ENCODE results near the gene PLA2G4F.
A peak's percentile ranks its signal among the peaks of the same experiment; 100 is the strongest.

The PLA2G4F gene

DNA sequence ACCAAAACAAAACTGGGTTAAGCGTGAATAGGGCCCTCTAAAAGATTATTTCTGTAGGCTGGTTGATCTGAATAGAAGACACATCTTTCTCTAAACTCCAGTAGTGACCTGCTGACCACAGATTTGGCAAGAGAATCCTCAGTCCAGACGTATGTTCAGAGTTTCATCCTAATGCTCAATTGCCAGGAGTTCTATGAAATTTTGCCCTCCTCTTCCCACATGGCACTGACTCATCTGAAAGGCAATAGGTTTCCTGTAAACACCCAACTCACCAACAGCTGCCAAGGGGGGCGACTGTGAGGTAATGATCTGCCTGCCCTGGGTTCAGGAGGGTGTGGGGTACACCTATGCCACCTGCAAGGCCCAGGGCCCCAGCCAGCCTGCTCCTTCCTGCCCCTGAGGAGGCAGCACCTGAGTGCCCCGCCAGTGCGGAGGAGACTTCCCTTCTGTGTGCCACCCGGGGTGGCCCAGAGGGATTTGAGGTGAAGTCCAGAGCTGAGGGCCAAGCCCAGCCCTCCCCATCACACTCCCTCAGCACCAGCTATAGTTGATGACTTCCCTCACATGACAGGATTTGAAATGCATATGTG is 53.7 kb downstream of the PLA2G4F start:
- Histone ChIP-seq H3K9ac (ENCODE audit: low read length) (no peak overlapping the region), H3K27ac (ENCODE audit: low read depth, low read length) (no peak overlapping the region), H2AK5ac (ENCODE audit: low read length) (no peak overlapping the region), H3K4ac (ENCODE audit: low read depth, low read length) (no peak overlapping the region), H3K4me2 (ENCODE audit: low read length) (no peak overlapping the region), H3K79me1 (ENCODE audit: low read length) (no peaks in the 10 kb centered on the region), H3K23ac (ENCODE audit: low read length) (no peak overlapping the region), H3K36me3 (ENCODE audit: control insufficient read depth in 1 of 2, insufficient read depth in 2 of 2, low read length in 2 of 2) (no peaks in the 10 kb centered on the region), H2AFZ (ENCODE audit: insufficient read depth, low read length, poor library complexity) (no peak overlapping the region), H3K4me1 (ENCODE audit: control insufficient read depth in 1 of 2, insufficient read depth in 2 of 2, low read length in 2 of 2) (peaks cover 5 to 7% of the 10 kb centered on the region in 2 experiments), H3K9me3 (ENCODE audit: insufficient read depth, low read depth, low read length) (no peaks in the 10 kb centered on the region), H3K4me3 (ENCODE audit: low read depth, low read length) (no peak overlapping the region), H4K8ac (ENCODE audit: low read depth, low read length) (no peak overlapping the region), H4K12ac (ENCODE audit: low read depth, low read length) (no peak overlapping the region), H2BK5ac (ENCODE audit: low read depth, low read length, poor library complexity) (no peak overlapping the region), H3K14ac (ENCODE audit: low read length) (no peak overlapping the region), H2BK120ac (ENCODE audit: insufficient read depth, low read length, poor library complexity) (no peak overlapping the region), H3K79me2 (ENCODE audit: control insufficient read depth, insufficient read depth, low read length, poor library complexity) (no peaks in the 10 kb centered on the region), H3K18ac (ENCODE audit: low read length) (no peak overlapping the region), H2BK12ac (ENCODE audit: low read length) (no peak overlapping the region), H4K91ac (ENCODE audit: low read depth, low read length) (no peak overlapping the region), H3K27me3 (ENCODE audit: insufficient read depth, low read length) (no peaks in the 10 kb centered on the region)
- DNase-seq: no peak
- no CpG with 5 or more reads among the region's 6 CpGs for WGBS (ENCODE audit: extremely low coverage, insufficient coverage, insufficient read length)

DNA sequence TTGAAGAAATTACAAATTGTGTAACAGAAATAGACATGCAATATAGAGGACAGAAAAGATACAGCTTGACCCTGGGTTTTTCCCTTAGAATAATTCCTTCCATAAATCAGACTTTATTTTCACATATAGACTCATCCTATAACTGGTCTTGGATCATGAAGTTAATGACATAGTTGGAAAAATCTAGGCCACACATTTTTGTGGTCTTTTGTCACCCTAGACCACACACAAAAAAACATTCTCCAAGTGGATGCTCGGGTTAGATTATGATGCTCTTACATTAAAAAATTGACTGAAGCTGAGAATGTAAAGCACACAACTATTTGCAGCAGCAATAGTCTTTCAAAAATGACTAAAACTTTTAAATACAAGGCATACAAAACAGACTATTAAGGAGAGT is 54.6 kb downstream of the PLA2G4F start:
- no peak overlapping the region for H2AFZ ChIP-seq (ENCODE audit: insufficient read depth, low read length, poor library complexity)
- H3K4ac ChIP-seq (ENCODE audit: low read depth, low read length): no peak overlapping the region
- H3K4me2 ChIP-seq (ENCODE audit: low read length): no peak overlapping the region
- H3K9me3 ChIP-seq (ENCODE audit: insufficient read depth, low read depth, low read length): no peaks in the 10 kb centered on the region
- H3K9ac ChIP-seq (ENCODE audit: low read length): no peak overlapping the region
- H2BK12ac ChIP-seq (ENCODE audit: low read length): no peak overlapping the region
- no peak overlapping the region for H2BK5ac ChIP-seq (ENCODE audit: low read depth, low read length, poor library complexity)
- peaks cover 5 to 7% of the 10 kb centered on the region in 2 experiments for H3K4me1 ChIP-seq (ENCODE audit: control insufficient read depth in 1 of 2, insufficient read depth in 2 of 2, low read length in 2 of 2)
- H2BK120ac ChIP-seq (ENCODE audit: insufficient read depth, low read length, poor library complexity): no peak overlapping the region
- H2AK5ac ChIP-seq (ENCODE audit: low read length): no peak overlapping the region
- H3K14ac ChIP-seq (ENCODE audit: low read length): no peak overlapping the region
- H3K18ac ChIP-seq (ENCODE audit: low read length): no peak overlapping the region
- H4K8ac ChIP-seq (ENCODE audit: low read depth, low read length): no peak overlapping the region
- no peak overlapping the region for H3K27ac ChIP-seq (ENCODE audit: low read depth, low read length)
- no peak overlapping the region for H4K91ac ChIP-seq (ENCODE audit: low read depth, low read length)
- H3K79me2 ChIP-seq (ENCODE audit: control insufficient read depth, insufficient read depth, low read length, poor library complexity): no peaks in the 10 kb centered on the region
- no peak overlapping the region for H3K23ac ChIP-seq (ENCODE audit: low read length)
- no peaks in the 10 kb centered on the region for H3K79me1 ChIP-seq (ENCODE audit: low read length)
- DNase-seq: no peak
- no peaks in the 10 kb centered on the region for H3K36me3 ChIP-seq (ENCODE audit: control insufficient read depth in 1 of 2, insufficient read depth in 2 of 2, low read length in 2 of 2)
- H3K27me3 ChIP-seq (ENCODE audit: insufficient read depth, low read length): no peaks in the 10 kb centered on the region
- H4K12ac ChIP-seq (ENCODE audit: low read depth, low read length): no peak overlapping the region
- no peak overlapping the region for H3K4me3 ChIP-seq (ENCODE audit: low read depth, low read length)
- no CpG with 5 or more reads among the region's 1 CpG for WGBS (ENCODE audit: extremely low coverage, insufficient coverage, insufficient read length)

GRCh38 chr15:42100021-42100800 is 56.2 kb downstream of the PLA2G4F start:
- H3K14ac ChIP-seq (ENCODE audit: low read length): no peak overlapping the region
- no peaks in the 10 kb centered on the region for H3K79me2 ChIP-seq (ENCODE audit: control insufficient read depth, insufficient read depth, low read length, poor library complexity)
- H2AFZ ChIP-seq (ENCODE audit: insufficient read depth, low read length, poor library complexity): no peak overlapping the region
- no peak overlapping the region for H2AK5ac ChIP-seq (ENCODE audit: low read length)
- no peak overlapping the region for H3K4ac ChIP-seq (ENCODE audit: low read depth, low read length)
- H3K4me3 ChIP-seq (ENCODE audit: low read depth, low read length): no peak overlapping the region
- H3K27ac ChIP-seq (ENCODE audit: low read depth, low read length): no peak overlapping the region
- H3K36me3 ChIP-seq (ENCODE audit: control insufficient read depth in 1 of 2, insufficient read depth in 2 of 2, low read length in 2 of 2): no peaks in the 10 kb centered on the region
- H2BK12ac ChIP-seq (ENCODE audit: low read length): no peak overlapping the region
- H3K9me3 ChIP-seq (ENCODE audit: insufficient read depth, low read depth, low read length): peaks cover 1% of the 10 kb centered on the region
- no peak overlapping the region for H4K12ac ChIP-seq (ENCODE audit: low read depth, low read length)
- H3K27me3 ChIP-seq (ENCODE audit: insufficient read depth, low read length): no peaks in the 10 kb centered on the region
- DNase-seq: peak; percentile 83 to 87
- no peaks in the 10 kb centered on the region for H3K79me1 ChIP-seq (ENCODE audit: low read length)
- H4K91ac ChIP-seq (ENCODE audit: low read depth, low read length): no peak overlapping the region
- H3K23ac ChIP-seq (ENCODE audit: low read length): no peak overlapping the region
- H4K8ac ChIP-seq (ENCODE audit: low read depth, low read length): no peak overlapping the region
- no peak overlapping the region for H3K18ac ChIP-seq (ENCODE audit: low read length)
- no peak overlapping the region for H2BK5ac ChIP-seq (ENCODE audit: low read depth, low read length, poor library complexity)
- no peak overlapping the region for H3K9ac ChIP-seq (ENCODE audit: low read length)
- H3K4me2 ChIP-seq (ENCODE audit: low read length): no peak overlapping the region
- no CpG with 5 or more reads among the region's 8 CpGs for WGBS (ENCODE audit: extremely low coverage, insufficient coverage, insufficient read length)
- peaks cover 5 to 7% of the 10 kb centered on the region in 2 experiments for H3K4me1 ChIP-seq (ENCODE audit: control insufficient read depth in 1 of 2, insufficient read depth in 2 of 2, low read length in 2 of 2)
- H2BK120ac ChIP-seq (ENCODE audit: insufficient read depth, low read length, poor library complexity): no peak overlapping the region

DNA sequence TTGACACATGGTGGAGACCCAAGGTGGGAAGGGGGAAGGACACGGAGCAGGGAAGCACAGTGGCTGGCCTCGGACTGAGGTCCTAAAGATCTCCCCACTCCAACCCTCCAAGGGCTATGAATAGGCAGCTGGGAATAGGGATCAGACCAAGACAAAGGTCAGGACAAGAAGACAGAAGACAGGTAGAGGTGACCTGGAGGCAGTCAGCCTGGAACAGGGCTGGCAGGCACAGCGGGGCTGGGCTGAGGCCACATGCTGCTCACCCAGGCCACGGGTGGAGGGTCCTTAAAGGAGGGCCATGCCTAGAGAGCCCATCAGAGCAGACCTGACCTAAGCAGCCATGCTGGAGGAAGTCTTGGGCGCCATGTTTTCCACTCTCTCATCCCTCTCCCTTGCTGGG is 59.4 kb downstream of the PLA2G4F start:
- Histone ChIP-seq H3K4me3 (ENCODE audit: low read depth, low read length) (no peak overlapping the region), H3K18ac (ENCODE audit: low read length) (no peak overlapping the region), H3K14ac (ENCODE audit: low read length) (no peak overlapping the region), H2BK120ac (ENCODE audit: insufficient read depth, low read length, poor library complexity) (no peak overlapping the region), H3K79me1 (ENCODE audit: low read length) (peaks cover 2% of the 10 kb centered on the region), H4K8ac (ENCODE audit: low read depth, low read length) (no peak overlapping the region), H3K27ac (ENCODE audit: low read depth, low read length) (no peak overlapping the region), H3K36me3 (ENCODE audit: control insufficient read depth in 1 of 2, insufficient read depth in 2 of 2, low read length in 2 of 2) (no peaks in the 10 kb centered on the region), H3K4me2 (ENCODE audit: low read length) (no peak overlapping the region), H4K12ac (ENCODE audit: low read depth, low read length) (no peak overlapping the region), H2BK12ac (ENCODE audit: low read length) (no peak overlapping the region), H3K79me2 (ENCODE audit: control insufficient read depth, insufficient read depth, low read length, poor library complexity) (no peaks in the 10 kb centered on the region), H2BK5ac (ENCODE audit: low read depth, low read length, poor library complexity) (no peak overlapping the region), H3K9ac (ENCODE audit: low read length) (no peak overlapping the region), H2AK5ac (ENCODE audit: low read length) (no peak overlapping the region), H3K4me1 (ENCODE audit: control insufficient read depth in 1 of 2, insufficient read depth in 2 of 2, low read length in 2 of 2) (peaks cover 11 to 16% of the 10 kb centered on the region in 2 experiments), H3K9me3 (ENCODE audit: insufficient read depth, low read depth, low read length) (peaks cover 1% of the 10 kb centered on the region), H3K23ac (ENCODE audit: low read length) (no peak overlapping the region), H2AFZ (ENCODE audit: insufficient read depth, low read length, poor library complexity) (no peak overlapping the region), H4K91ac (ENCODE audit: low read depth, low read length) (no peak overlapping the region), H3K27me3 (ENCODE audit: insufficient read depth, low read length) (no peaks in the 10 kb centered on the region), H3K4ac (ENCODE audit: low read depth, low read length) (no peak overlapping the region)
- WGBS (ENCODE audit: extremely low coverage, insufficient coverage, insufficient read length): no CpG with 5 or more reads among the region's 5 CpGs
- no peak for DNase-seq
